NCI-H2171 (cell line): ENCODE results near the gene OBSL1.
A peak's percentile ranks its signal among the peaks of the same experiment; 100 is the strongest.

ENCODE experiments used
- DNase-seq: peaks from one replicate; lab custom pipeline; 2025; lab: John Stamatoyannopoulos, UW

OBSL1 gene

GRCh38 chr2:219571311-219572236 lies at the start of gene OBSL1:
Gene OBSL1, minus strand, starts transcription at chr2:219571539. Its CDS starts 307 bp downstream, at chr2:219571232.
- peak; percentile 52 for DNase-seq

DNA sequence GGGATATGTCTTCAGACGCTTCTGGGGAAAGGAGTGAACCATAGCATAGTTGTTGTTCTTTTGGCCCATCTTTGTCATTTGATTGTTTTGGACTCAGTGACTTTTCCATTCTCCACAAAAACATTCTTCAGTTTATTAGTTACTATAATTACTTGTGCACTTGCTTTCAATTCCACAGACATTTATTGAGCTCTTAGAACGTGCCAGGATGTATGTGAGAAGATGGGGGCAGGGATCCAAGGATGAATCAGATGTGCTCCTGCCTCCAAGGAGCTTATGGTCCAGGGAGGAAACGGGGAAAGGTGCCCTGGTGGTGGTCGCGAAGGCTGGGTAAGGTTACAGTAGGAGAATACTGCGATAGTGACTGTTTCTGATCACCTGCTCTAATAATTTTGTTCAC lies 49.2 kb upstream of the OBSL1 start:
- no peak for DNase-seq

DNA sequence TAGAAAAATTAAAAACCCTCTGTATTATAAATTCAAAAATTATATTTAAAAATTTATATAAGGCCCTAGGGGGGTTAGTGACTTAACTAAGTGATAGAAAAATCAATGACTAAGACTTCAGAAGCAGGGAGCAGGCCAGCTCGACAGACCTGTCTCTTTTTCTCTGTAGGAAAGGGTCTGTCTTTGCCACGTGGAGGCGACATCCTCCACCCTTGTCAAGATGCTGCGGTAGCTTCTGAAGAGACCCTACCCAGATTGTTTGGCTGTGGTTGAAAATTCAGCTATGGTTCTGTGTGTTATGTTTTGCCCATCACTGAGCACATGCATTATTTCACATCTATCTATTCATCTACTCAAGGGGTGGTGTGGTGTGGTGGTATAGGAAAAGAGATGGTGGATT lies 47.9 kb upstream of the OBSL1 start:
- no peak for DNase-seq

DNA sequence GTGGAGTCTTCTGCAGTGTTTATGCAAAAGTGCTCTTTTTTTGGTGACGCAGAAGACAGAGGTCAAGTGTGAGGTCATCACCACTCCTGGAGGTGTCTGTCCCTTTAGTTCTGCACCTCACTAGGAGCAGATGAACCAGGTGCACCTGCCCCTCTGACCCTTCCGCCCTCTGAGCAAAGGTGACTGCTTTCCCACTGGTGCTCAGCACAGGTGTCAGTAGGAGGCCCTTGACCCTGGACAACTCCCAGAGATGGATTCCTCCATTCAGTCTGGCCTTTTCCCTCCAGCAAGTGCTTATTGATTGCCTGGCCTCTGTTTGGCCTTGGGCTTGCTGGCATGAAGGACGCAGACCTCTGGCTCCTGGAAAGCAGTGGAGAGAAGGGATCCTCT lies 47.4 kb upstream of the OBSL1 start:
- DNase-seq = no peak

GRCh38 chr2:219616550-219616949 lies 45.2 kb upstream of the OBSL1 start:
- no peak for DNase-seq

- no peak for DNase-seq
Observed at GRCh38 chr2:219615894-219616293, 44.6 kb upstream of the OBSL1 start.

DNA sequence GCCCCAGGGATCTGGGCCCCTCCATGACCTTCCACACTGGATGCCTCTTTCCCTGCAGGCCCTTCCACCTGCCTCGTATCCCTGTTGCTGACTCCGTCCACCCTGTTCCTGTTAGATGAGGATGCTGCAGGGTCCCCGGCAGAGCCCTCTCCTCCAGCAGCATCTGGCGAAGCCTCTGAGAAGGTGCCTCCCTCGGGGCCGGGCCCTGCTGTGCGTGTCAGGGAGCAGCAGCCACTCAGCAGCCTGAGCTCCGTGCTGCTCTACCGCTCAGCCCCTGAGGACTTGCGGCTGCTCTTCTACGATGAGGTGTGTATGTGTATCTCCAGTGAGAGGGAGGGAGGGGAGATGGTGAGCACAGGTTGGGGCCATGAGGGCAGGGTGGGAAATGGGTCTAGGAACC lies 43.7 kb upstream of the OBSL1 start:
- DNase-seq = peak; percentile 49

- DNase-seq = no peak
Observed at GRCh38 chr2:219614076-219614860, 42.9 kb upstream of the OBSL1 start.

DNA sequence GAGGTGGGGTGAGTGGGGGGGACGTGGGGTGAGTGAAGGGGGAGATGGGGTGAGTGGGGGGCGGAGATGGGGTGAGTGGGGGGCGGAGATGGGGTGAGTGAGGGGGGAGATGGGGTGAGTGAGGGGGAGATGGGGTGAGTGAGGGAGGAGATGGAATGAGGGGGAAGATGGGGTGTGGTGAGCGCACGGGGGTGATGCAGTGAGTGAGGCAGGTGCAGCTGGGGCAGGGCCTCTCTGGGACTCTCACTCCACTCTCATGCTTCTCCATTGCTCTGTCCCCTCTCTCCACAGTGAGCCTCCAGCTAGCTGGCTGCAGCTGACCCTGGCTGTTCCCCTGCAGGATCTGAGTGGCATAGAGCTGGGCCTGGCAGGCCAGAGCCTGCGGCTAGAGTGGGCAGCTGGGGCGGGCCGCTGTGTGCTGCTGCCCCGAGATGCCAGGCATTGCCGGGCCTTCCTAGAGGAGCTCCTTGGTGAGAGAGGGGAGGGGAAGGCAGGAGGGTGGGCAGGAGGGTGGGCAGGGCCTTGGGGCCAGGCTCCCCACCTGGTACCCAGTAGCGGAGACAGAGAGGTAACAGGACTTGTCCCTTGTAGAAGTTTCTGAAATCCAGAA lies 42.2 kb upstream of the OBSL1 start:
- DNase-seq = no peak

GRCh38 chr2:219612577-219613286 lies 41.4 kb upstream of the OBSL1 start:
- DNase-seq = no peak

GRCh38 chr2:219611866-219612576 lies 40.7 kb upstream of the OBSL1 start:
- no peak for DNase-seq

DNA sequence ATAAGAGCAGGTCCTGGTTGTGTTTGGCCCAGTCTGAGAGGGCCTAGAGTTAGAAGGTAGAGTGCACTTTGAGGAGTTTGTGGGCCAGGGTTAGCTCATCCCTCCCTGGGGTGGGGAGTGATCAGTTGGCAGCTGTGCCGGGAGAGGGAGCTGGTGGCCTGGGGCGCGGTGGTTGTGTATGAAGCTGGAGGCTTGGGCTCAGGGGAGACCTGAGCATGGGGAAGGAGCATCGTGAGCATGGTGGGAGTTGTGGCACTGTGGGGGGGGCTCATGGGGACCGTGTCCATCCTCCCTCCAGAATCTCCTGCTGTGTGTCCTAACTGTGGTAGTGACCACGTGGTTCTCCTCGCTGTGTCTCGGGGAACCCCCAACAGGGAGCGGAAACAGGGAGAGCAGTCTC lies 40.0 kb upstream of the OBSL1 start:
- no peak for DNase-seq

GRCh38 chr2:219609149-219609750 lies 37.9 kb upstream of the OBSL1 start:
- DNase-seq = no peak

DNA sequence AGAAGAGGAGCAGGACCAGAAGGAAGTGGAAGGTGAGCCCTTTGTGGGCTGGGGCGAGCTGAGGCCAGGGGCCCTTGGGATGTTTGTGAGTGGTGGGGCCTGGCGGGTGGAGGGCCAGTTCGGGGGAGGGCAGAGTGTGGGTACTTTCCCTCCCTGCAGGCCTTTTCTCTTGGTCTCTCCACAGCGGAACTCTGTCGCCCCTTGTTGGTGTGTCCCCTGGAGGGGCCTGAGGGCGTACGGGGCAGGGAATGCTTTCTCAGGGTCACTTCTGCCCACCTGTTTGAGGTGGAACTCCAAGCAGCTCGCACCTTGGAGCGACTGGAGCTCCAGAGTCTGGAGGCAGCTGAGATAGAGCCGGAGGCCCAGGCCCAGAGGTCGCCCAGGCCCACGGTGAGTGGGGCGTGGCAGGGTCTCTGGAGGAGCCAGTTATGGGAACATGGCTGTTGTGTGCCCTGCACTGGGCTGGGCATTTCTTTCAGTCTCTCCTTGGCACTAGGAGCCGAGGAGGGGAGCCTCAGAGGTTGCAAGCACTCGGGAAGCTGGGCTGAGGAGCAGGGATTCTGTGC lies 37.1 kb upstream of the OBSL1 start:
- no peak for DNase-seq

- DNase-seq = no peak
Observed at GRCh38 chr2:219607931-219608330, 36.6 kb upstream of the OBSL1 start.

DNA sequence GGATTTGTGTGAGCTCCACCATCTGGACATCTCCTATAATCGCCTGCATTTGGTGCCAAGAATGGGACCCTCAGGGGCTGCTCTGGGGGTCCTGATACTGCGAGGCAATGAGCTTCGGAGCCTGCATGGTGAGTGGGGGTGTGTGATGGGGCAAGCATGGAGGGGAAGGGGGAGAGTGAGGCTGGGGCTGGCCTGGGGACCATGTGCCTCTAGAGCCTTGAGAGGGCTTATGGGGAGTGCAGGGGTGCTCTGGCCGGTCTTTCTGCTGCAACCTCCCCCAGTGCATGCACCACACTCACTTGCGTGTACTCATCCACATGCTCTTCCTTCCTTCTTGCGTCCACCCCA lies 34.2 kb upstream of the OBSL1 start:
- no peak for DNase-seq

DNA sequence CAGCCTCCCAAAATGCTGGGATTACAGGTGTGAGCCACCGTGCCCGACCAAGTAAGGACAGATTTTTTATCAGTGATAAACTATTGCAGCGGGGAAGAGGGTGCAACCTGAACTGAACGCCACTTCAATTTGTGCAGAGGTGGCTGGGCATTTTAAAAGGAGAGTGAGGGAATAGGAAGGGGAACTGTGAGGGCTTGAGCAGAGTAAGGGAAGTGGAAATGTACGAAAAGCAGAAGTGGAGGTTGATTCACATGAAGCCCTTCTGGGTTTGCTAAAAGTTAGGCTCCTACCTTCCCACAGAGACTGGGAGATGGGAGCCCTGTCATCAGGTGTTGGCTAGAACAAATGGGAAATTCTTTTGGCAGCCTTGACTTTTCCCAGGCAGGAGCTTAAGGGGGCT lies 32.4 kb upstream of the OBSL1 start:
- DNase-seq = no peak

DNA sequence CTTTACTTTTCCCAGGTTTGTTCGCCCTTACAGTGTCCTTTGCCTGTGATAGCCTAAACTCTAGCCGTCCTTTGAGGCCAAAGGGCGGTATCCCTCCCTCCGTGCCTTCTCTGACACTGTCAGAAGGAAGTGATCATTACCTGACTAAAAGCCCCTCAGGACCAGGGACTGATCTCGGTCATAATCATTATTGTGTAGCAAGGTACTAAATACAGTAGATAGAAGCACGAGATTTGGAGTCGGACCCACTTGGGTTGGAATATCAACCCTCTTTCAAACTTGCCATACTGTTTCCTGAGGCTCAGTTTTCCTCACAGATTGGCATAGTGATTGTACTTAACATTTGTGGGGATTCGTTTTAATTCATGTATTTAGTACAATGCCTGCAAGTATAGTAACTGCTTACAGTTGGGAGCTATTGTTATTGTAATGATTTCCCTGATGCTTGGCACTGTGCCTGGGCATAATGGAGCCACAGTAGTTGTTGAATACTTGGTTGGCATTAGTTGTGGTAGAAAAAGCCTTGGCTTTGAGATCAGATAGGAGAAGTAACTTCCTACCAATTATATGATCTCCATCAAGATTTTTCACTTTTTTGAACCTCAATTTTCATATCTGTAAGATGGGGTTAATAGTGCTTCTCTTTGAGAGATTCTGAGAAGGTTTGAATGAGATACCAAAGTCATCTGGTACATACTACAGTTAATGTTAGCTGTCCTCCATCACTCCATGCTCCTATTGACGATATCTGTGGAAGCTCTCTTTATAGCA lies 27.2 kb upstream of the OBSL1 start:
- DNase-seq = no peak

- DNase-seq = peak; percentile 92
Observed at GRCh38 chr2:219597552-219598307, 26.4 kb upstream of the OBSL1 start, which contains the start of gene STK11IP. Gene STK11IP, plus strand, starts transcription at chr2:219597857. Its CDS starts 263 bp downstream, at chr2:219598120.
